SK-N-MC (cell line): Measurements from ENCODE around the gene CT45A1.

ENCODE experiments used
- EZH2 ChIP-seq: fragments of 200-600 bp; sonication (generic); IDR thresholded peaks from one replicate; pipeline ENCODE4 v1.6.1; 2017; ENCODE audit warnings: antibody characterized with exemption
- FOXP2 ChIP-seq: optimal IDR thresholded peaks from 2 replicates; pipeline ENCODE3; 2011; ENCODE audit warnings: mild to moderate bottlenecking, moderate library complexity; ENCODE audit not compliant: insufficient read depth; ENCODE audit errors: extremely low read length, control extremely low read depth
- POLR2AphosphoS5 ChIP-seq: IDR thresholded peaks from 2 replicates; pipeline ENCODE4 v1.6.1; 2012; ENCODE audit warnings: mild to moderate bottlenecking, low read depth, low read length, borderline replicate concordance

DNA sequence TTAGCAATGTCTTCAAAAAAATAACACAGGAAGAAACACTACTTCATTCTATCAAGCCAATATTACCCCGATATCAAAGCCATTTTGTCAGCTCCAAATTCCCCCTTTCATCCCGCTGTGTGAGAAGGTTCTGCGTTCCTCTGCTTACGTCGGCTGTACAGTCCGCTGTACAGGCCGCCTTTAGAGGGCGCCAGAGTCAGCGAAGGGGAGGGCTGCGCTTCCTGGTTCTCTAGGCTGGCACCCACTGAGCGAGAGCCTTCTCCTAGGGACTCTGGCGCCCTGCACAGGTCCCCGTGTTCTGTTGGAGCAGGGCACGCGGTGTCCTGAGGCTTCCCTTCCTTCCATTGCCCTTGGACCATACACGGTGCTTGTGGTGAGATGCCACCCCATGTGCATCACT is 25.3 kb upstream of the CT45A1 start:
- no peak for TF ChIP-seq EZH2
- TF ChIP-seq POLR2AphosphoS5 = no peak
- TF ChIP-seq FOXP2 = no peak
